GM23248 (cell line): ENCODE results near the gene IGF1R.

Experiments
- EZH2 ChIP-seq: fragments of 200-600 bp; sonication (generic); IDR thresholded peaks from 2 replicates; pipeline ENCODE4 v1.6.1; 2018; ENCODE audit warnings: antibody characterized with exemption, mild to moderate bottlenecking; ENCODE audit not compliant: insufficient read depth, poor library complexity, severe bottlenecking
- EZH2phosphoT487 ChIP-seq: fragments of 200-600 bp; sonication (generic); IDR thresholded peaks from 2 replicates; pipeline ENCODE4 v1.6.1; 2018; ENCODE audit warnings: antibody characterized with exemption, moderate library complexity, mild to moderate bottlenecking, low read depth; ENCODE audit not compliant: insufficient read depth

GRCh38 chr15:98745179-98745578 lies 96.8 kb downstream of the IGF1R start:
- TF ChIP-seq EZH2 (no peak), EZH2phosphoT487 (no peak)
